T-helper 1 cell treated with Interleukin-12 subunit alpha and Interleukin-12 subunit beta and Interleukin-4 antibody, amounts not matched to agents 30 ng/mL and 1 ng/mL, for 36 hours (primary cell): Measurements from ENCODE around the gene LRP1B. TPM values are rescaled to one million over a fixed set of nuclear protein-coding genes. Genes with fewer than 3 reads are reported as not detected.

Experiments used
- intact Hi-C: fragments of 100-400 bp; cut with micrococcal nuclease; formaldehyde crosslinking; loops from one replicate; pipeline ENCODE4 v1.15.1; 2024
- total RNA-seq: library from RNA; stranded (reverse); gene quantifications from 2 replicates; pipeline ENCODE4 v1.2.3, GENCODE V29; 2022

The LRP1B gene
- total RNA-seq, 1 donor from 2014 or later: not detected

GRCh38 chr2:142041996-142042395, 88.8 kb downstream of the LRP1B start:
- intact Hi-C loops: no loop called here

GRCh38 chr2:142041105-142041504, 89.7 kb downstream of the LRP1B start:
- intact Hi-C loops: no loop called here

GRCh38 chr2:142040556-142040955, 90.3 kb downstream of the LRP1B start:
- intact Hi-C loops: no loop called here

- intact Hi-C loops: no loop called here
Observed at GRCh38 chr2:142038826-142039225, 92.0 kb downstream of the LRP1B start.

DNA sequence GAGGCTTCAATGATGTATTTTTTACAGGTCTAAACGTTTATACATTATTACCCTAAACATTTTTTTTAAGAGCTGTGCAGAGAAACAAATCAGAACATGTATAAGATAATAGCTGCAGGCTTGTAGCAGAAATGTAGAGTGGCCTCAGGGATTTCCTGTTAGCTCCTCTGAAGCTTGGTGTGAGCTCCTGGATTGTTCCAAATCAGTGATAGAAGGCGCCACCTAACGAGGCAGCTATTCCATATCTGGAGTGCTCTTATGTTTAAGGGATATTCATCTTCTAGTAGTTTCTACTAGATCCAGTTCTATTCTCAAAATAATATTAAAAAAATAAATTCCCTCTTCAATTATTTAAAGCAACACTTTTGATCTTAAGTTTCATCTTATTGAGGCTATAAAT, 93.1 kb downstream of the LRP1B start:
- intact Hi-C loops: no loop called here

DNA sequence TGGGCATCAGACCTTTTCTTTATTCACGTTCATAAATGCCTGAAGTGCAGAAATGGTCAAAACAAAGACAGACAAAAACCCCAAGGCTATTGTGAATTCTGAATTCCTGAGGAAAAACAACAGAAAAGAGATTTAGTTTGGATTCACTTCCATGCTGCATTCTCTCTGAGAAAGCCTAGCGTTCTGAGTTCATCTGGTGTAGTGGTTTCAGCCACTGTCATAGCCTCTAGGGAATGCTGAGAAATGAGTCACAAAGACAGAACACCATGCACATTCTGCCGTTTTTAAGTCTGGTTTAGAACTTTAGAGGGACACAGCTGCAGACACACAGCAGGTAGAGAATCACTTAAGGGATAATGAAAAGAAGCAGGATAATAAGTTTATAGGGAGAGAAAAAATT, 93.8 kb downstream of the LRP1B start:
- intact Hi-C loops: no loop called here

- intact Hi-C loops: no loop called here
Observed at GRCh38 chr2:142033393-142033792, 97.4 kb downstream of the LRP1B start.

GRCh38 chr2:142031656-142032055, 99.2 kb downstream of the LRP1B start:
- intact Hi-C loops: no loop called here

GRCh38 chr2:142030735-142031134, 100.1 kb downstream of the LRP1B start:
- intact Hi-C loops: no loop called here

DNA sequence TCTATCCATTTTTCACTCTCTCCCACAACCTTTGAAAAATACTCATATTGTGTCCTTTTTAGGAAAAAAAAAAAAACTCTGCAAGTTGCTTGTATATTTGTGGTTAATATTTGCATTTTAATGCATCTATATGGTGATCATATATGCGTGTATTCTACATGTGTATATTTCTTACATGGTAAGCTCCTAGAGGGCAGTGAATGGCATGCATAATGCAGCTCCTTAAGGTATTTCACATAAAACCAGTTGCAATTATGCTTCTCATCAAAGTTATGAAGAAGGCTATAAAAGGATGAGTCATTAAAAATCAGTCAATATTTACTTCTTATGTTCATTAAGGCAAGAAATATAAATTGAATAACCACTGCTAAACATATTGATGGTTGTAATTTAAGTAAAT, 100.8 kb downstream of the LRP1B start:
- intact Hi-C loops: no loop called here

- intact Hi-C loops: no loop called here
Observed at GRCh38 chr2:142025394-142025793, 105.4 kb downstream of the LRP1B start.

GRCh38 chr2:142020368-142020767, 110.4 kb downstream of the LRP1B start:
- intact Hi-C loops: no loop called here

GRCh38 chr2:142014536-142014935, 116.3 kb downstream of the LRP1B start:
- intact Hi-C loops: no loop called here

GRCh38 chr2:142012797-142013196, 118.0 kb downstream of the LRP1B start:
- intact Hi-C loops: no loop called here

DNA sequence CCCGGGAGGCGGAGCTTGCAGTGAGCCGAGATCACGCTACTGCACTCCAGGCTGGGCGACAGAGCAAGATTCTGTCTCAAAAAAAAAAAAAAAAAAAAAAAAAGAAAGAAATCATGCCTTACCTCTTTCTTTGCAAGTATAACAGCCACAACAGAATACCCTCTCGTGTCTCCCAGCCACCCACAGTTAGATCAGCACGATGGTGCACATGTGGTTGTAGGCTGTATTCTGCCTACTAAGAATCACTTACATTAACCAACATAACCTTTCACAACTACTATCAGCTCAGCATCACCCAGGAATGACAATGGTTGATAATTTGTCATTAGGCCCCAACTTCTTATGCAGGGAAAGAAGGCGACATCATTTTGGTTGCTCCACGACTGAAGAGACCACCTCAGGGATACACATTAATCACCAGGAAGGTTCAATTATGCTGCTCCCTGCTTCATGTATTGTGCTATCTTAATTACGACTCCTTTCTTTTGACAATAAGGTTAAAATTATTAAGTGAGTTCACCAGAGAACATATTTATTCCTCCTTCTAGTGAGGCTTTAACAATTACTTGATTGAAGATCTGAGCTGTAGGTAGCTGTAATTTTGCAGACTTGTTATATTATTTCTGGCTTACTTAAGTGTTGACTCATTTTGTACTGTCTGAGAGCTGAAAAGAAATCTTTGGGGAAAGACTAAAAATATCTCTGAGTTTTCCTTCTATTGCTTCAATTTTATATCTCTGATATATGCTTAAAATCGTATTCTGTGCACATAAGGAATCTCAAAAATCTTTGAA, 120.1 kb downstream of the LRP1B start:
- intact Hi-C loops: no loop called here

DNA sequence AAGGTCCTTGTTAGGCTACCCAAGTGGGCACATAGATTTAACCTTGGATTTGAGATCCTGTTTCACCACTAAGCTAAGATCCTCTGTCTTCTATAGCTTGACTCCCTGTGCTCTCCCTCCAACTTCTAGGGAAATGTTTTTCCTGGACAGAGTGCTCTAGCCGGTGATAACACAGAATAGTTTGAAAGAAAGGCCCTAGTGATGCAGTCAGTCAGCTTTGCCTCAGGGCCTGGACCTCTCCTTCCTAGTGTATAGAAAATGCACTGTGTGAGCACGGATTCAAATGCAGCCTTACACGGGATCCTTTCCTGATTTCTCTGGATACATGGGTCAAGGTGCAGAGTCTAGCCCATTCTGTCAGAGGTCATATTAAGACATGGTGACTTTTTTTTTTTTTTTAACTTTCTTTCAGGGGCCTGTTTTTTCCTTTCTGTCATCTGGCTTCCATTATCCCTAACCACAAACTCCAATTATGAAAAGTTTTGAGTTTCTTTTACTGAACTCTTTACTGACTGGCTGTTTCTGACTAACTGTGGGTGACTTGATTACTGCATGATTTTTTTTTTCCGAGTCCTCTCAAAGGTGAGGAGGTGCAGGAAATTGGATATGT, 122.6 kb downstream of the LRP1B start:
- intact Hi-C loops: no loop called here

DNA sequence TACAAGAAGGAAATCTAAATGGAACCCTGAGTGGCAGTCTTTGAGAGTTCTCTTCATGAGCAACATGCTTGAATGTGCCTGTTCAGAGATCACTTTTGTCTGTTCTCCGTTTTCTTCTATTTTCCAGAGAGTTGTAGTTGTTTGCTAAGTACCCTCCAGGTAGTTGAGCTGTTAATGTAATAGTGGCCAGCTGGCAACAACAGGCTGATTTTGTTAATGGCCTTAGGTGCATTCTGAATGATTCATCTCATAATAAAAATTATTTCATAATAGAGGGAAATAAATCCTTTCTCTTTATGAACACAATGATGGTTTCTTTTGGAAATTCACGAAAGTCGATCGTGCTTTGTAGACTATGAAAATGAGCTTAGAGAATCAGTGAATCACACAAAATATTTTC, 136.8 kb downstream of the LRP1B start:
- intact Hi-C loops: no loop called here

- intact Hi-C loops: no loop called here
Observed at GRCh38 chr2:141992695-141993094, 138.1 kb downstream of the LRP1B start.

- intact Hi-C loops: no loop called here
Observed at GRCh38 chr2:141968433-141968832, 162.4 kb downstream of the LRP1B start.

GRCh38 chr2:141967980-141968379, 162.8 kb downstream of the LRP1B start:
- intact Hi-C loops: no loop called here

GRCh38 chr2:141967503-141967902, 163.3 kb downstream of the LRP1B start:
- intact Hi-C loops: no loop called here

DNA sequence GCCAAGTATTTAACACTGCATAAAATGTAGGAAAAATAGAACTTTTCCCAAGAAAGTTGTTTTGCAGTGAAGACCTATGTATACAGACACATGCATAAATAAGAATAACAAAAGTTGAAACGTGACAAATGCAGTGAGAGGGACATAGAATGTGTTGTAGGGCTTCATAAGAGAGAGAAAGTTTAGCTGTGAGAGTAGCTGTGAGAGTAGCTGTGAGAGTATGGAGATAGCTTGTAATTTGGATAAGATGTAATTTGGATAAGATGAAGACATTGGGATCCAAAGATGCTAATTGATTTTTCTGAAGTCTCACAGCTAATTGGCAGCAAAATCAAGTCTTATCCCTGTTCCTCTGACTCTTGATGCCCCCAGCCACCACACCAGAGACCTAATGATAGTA, 170.9 kb downstream of the LRP1B start:
- intact Hi-C loops: no loop called here

DNA sequence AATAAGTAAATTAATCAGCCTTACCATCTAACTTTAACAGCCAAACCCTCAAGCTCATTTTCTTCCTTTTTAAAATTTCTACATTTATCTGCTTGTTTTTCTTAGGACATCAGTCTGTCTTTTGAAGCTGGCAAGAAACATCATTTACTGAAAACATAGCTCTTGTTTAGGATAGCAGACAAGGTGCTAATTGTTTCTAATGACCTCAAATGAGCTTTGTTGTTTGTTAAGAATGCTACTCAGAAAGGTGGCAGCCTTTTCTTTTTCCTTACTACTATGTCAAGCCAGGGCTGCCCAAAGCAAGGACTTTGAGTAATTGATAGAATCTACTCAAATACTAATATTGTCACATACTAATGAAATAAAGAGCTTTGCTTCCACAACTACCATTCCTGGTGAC, 171.8 kb downstream of the LRP1B start:
- intact Hi-C loops: no loop called here
